Stimulated activated naive B cell treated with anti-CD40 and anti-IgM and Interleukin-4, amounts not matched to agents 10 μg/mL and 1 μg/mL and 100 μg/mL, for 72 hours (primary cell): ENCODE data around the gene RXRA.

Source experiments
- ATAC-seq, 2 donors: fragments of 150-1000 bp; cut with Tn5 transposase; replicated peaks; 2 replicates each; pipeline ENCODE4 v1.10.0; 2021; ENCODE audit warnings: moderate library complexity in 1 of 2
- DNase-seq: peaks from one replicate; pipeline ENCODE4 v3.0.0; 2021
- H3K27ac Mint-ChIP-seq: one replicate; pipeline ENCODE4 v1.8.0; 2022; ENCODE audit warnings: mild to moderate bottlenecking, mixed read lengths
- H3K27me3 Mint-ChIP-seq, 2 donors: one replicate each; pipeline ENCODE4 v1.8.0; 2022; ENCODE audit warnings: mixed read lengths in 2 of 2
- H3K36me3 Mint-ChIP-seq, 2 donors: one replicate each; pipeline ENCODE4 v1.8.0; 2022; ENCODE audit warnings: mixed read lengths in 2 of 2, mild to moderate bottlenecking in 1 of 2
- H3K4me1 Mint-ChIP-seq, 2 donors: one replicate each; pipeline ENCODE4 v1.8.0; 2022; ENCODE audit warnings: mixed read lengths in 2 of 2, mild to moderate bottlenecking in 1 of 2
- H3K4me3 Mint-ChIP-seq, 2 donors: one replicate each; pipeline ENCODE4 v1.8.0; 2022; ENCODE audit warnings: mild to moderate bottlenecking in 2 of 2, mixed read lengths in 2 of 2, moderate library complexity in 1 of 2
- H3K9me3 Mint-ChIP-seq, 2 donors: one replicate each; pipeline ENCODE4 v1.8.0; 2022; ENCODE audit warnings: mixed read lengths in 2 of 2, mild to moderate bottlenecking in 1 of 2

Gene RXRA

GRCh38 chr9:134424818-134425217, 98.6 kb downstream of the RXRA start:
- Mint-ChIP-seq H3K27me3 (no peaks in the 10 kb centered on the region), H3K4me1 (peaks cover 0 to 1% of the 10 kb centered on the region in 2 donors), H3K36me3 (peaks cover 0 to 5% of the 10 kb centered on the region in 2 donors), H3K4me3 (no peak overlapping the region), H3K9me3 (no peaks in the 10 kb centered on the region), H3K27ac (no peak overlapping the region)
- no peak for DNase-seq
- no peak for ATAC-seq

GRCh38 chr9:134425401-134425800, 99.1 kb downstream of the RXRA start:
- Mint-ChIP-seq H3K27ac (no peak overlapping the region), H3K4me1 (peaks cover 0 to 1% of the 10 kb centered on the region in 2 donors), H3K27me3 (no peaks in the 10 kb centered on the region), H3K36me3 (peaks cover 0 to 5% of the 10 kb centered on the region in 2 donors), H3K9me3 (no peaks in the 10 kb centered on the region), H3K4me3 (no peak overlapping the region)
- ATAC-seq (no peak), DNase-seq (no peak)

GRCh38 chr9:134425812-134426211, 99.6 kb downstream of the RXRA start:
- peaks cover 0 to 1% of the 10 kb centered on the region in 2 donors for H3K4me1 Mint-ChIP-seq

GRCh38 chr9:134426436-134426835, 100.2 kb downstream of the RXRA start:
- ATAC-seq (no peak), DNase-seq (no peak)
- Mint-ChIP-seq H3K36me3 (peaks cover 0 to 1% of the 10 kb centered on the region in 2 donors), H3K9me3 (no peaks in the 10 kb centered on the region), H3K27ac (no peak overlapping the region), H3K4me1 (no peaks in the 10 kb centered on the region), H3K4me3 (no peak overlapping the region), H3K27me3 (no peaks in the 10 kb centered on the region)

More at GRCh38 chr9:134425812-134426211, 99.6 kb downstream of the RXRA start:
- DNase-seq (no peak), ATAC-seq (no peak)
- Mint-ChIP-seq H3K4me3 (no peak overlapping the region), H3K27me3 (no peaks in the 10 kb centered on the region), H3K36me3 (peaks cover 0 to 5% of the 10 kb centered on the region in 2 donors), H3K27ac (no peak overlapping the region), H3K9me3 (no peaks in the 10 kb centered on the region)

- no peak for ATAC-seq
- H3K36me3 Mint-ChIP-seq: no peaks in the 10 kb centered on the region
Measured at GRCh38 chr9:134427153-134427782, 101.0 kb downstream of the RXRA start.

GRCh38 chr9:134428559-134428958, 102.3 kb downstream of the RXRA start:
- H3K4me1 Mint-ChIP-seq: no peaks in the 10 kb centered on the region
- DNase-seq: no peak
- H3K27me3 Mint-ChIP-seq: peaks cover 0 to 6% of the 10 kb centered on the region in 2 donors
- H3K4me3 Mint-ChIP-seq: no peak overlapping the region
- no peak overlapping the region for H3K27ac Mint-ChIP-seq
- H3K9me3 Mint-ChIP-seq: no peaks in the 10 kb centered on the region
- ATAC-seq: no peak
- no peaks in the 10 kb centered on the region for H3K36me3 Mint-ChIP-seq

More at GRCh38 chr9:134427153-134427782, 101.0 kb downstream of the RXRA start:
- Mint-ChIP-seq H3K27ac (no peak overlapping the region), H3K4me3 (no peak overlapping the region), H3K27me3 (no peaks in the 10 kb centered on the region), H3K9me3 (no peaks in the 10 kb centered on the region), H3K4me1 (no peaks in the 10 kb centered on the region)
- no peak for DNase-seq

- no peaks in the 10 kb centered on the region for H3K9me3 Mint-ChIP-seq
- no peak for DNase-seq
- no peak overlapping the region for H3K27ac Mint-ChIP-seq
- no peak overlapping the region for H3K4me3 Mint-ChIP-seq
- no peaks in the 10 kb centered on the region for H3K36me3 Mint-ChIP-seq
- peaks cover 0 to 6% of the 10 kb centered on the region in 2 donors for H3K27me3 Mint-ChIP-seq
- no peak for ATAC-seq
- no peaks in the 10 kb centered on the region for H3K4me1 Mint-ChIP-seq
Measured at GRCh38 chr9:134429007-134429406, 102.8 kb downstream of the RXRA start.

GRCh38 chr9:134429481-134429880, 103.2 kb downstream of the RXRA start:
- Mint-ChIP-seq H3K4me1 (no peaks in the 10 kb centered on the region), H3K4me3 (no peak overlapping the region), H3K27ac (no peak overlapping the region), H3K36me3 (no peaks in the 10 kb centered on the region), H3K9me3 (no peaks in the 10 kb centered on the region), H3K27me3 (peaks cover 0 to 6% of the 10 kb centered on the region in 2 donors)
- DNase-seq (no peak), ATAC-seq (no peak)

- Mint-ChIP-seq H3K27ac (no peak overlapping the region), H3K4me3 (no peak overlapping the region), H3K4me1 (peaks cover 0 to 2% of the 10 kb centered on the region in 2 donors), H3K36me3 (no peaks in the 10 kb centered on the region), H3K9me3 (no peaks in the 10 kb centered on the region), H3K27me3 (peaks cover 0 to 6% of the 10 kb centered on the region in 2 donors)
- DNase-seq (no peak), ATAC-seq (no peak)
Measured at GRCh38 chr9:134431095-134431494, 104.8 kb downstream of the RXRA start.

- no peak overlapping the region for H3K27ac Mint-ChIP-seq
- peaks cover 0 to 6% of the 10 kb centered on the region in 2 donors for H3K27me3 Mint-ChIP-seq
- H3K36me3 Mint-ChIP-seq: no peaks in the 10 kb centered on the region
- no peak overlapping the region for H3K4me3 Mint-ChIP-seq
- ATAC-seq (no peak), DNase-seq (no peak)
- no peaks in the 10 kb centered on the region for H3K9me3 Mint-ChIP-seq
- peaks cover 0 to 2% of the 10 kb centered on the region in 2 donors for H3K4me1 Mint-ChIP-seq
Measured at GRCh38 chr9:134431626-134432025, 105.4 kb downstream of the RXRA start.

GRCh38 chr9:134432471-134432870, 106.2 kb downstream of the RXRA start:
- no peaks in the 10 kb centered on the region for H3K9me3 Mint-ChIP-seq
- ATAC-seq (no peak), DNase-seq (no peak)
- no peak overlapping the region for H3K27ac Mint-ChIP-seq
- no peak overlapping the region for H3K4me3 Mint-ChIP-seq
- H3K27me3 Mint-ChIP-seq: peaks cover 0 to 6% of the 10 kb centered on the region in 2 donors
- H3K4me1 Mint-ChIP-seq: peaks cover 0 to 2% of the 10 kb centered on the region in 2 donors
- no peaks in the 10 kb centered on the region for H3K36me3 Mint-ChIP-seq

- ATAC-seq (no peak), DNase-seq (no peak)
- Mint-ChIP-seq H3K9me3 (no peaks in the 10 kb centered on the region), H3K4me3 (no peak overlapping the region), H3K36me3 (no peaks in the 10 kb centered on the region), H3K27me3 (peaks cover 0 to 6% of the 10 kb centered on the region in 2 donors), H3K27ac (no peak overlapping the region), H3K4me1 (peaks cover 0 to 2% of the 10 kb centered on the region in 2 donors)
Measured at GRCh38 chr9:134433101-134433500, 106.8 kb downstream of the RXRA start.

GRCh38 chr9:134433909-134434882, 107.9 kb downstream of the RXRA start:
- Mint-ChIP-seq H3K4me1 (peaks cover 0 to 2% of the 10 kb centered on the region in 2 donors), H3K36me3 (no peaks in the 10 kb centered on the region), H3K4me3 (no peak overlapping the region), H3K9me3 (no peaks in the 10 kb centered on the region), H3K27me3 (peaks cover 0 to 6% of the 10 kb centered on the region in 2 donors), H3K27ac (no peak overlapping the region)
- no peak for ATAC-seq
- no peak for DNase-seq

GRCh38 chr9:134434894-134435506, 108.7 kb downstream of the RXRA start:
- no peak for DNase-seq
- Mint-ChIP-seq H3K27ac (no peak overlapping the region), H3K36me3 (no peaks in the 10 kb centered on the region), H3K27me3 (peaks cover 0 to 13% of the 10 kb centered on the region in 2 donors), H3K4me1 (peaks cover under 1 to 2% of the 10 kb centered on the region in 2 donors), H3K4me3 (no peak overlapping the region), H3K9me3 (no peaks in the 10 kb centered on the region)
- no peak for ATAC-seq
